HG03039 (cell line): Measurements from ENCODE around the gene PTPRA.
"Not testable (repeated sequence)": the region's sequence is repeated elsewhere in the genome, so short reads cannot be mapped to it uniquely, and the experiment has no call there.

ENCODE experiments used
- ATAC-seq: cut with Tn5 transposase; IDR thresholded peaks from one replicate; pipeline ENCODE4 v1.9.1; 2021; ENCODE audit warnings: mild to moderate bottlenecking, moderate library complexity; ENCODE audit not compliant: unreplicated experiment

The PTPRA gene

GRCh38 chr20:3040086-3040485 is 166.8 kb downstream of the PTPRA start:
- no peak for ATAC-seq

GRCh38 chr20:3041854-3042409 is 168.7 kb downstream of the PTPRA start:
- no peak for ATAC-seq

- ATAC-seq: no peak
Observed at GRCh38 chr20:3042625-3043024, 169.3 kb downstream of the PTPRA start.

GRCh38 chr20:3043322-3043721 is 170.0 kb downstream of the PTPRA start, which contains the start of gene GNRH2:
TSS of gene GNRH2 (plus strand) at chr20:3043622. CDS start at chr20:3044415, 793 bp downstream.
- no peak for ATAC-seq

GRCh38 chr20:3044336-3044965 is 171.2 kb downstream of the PTPRA start:
- no peak for ATAC-seq

- peak; percentile 39 for ATAC-seq
Observed at GRCh38 chr20:3045042-3045815, 171.9 kb downstream of the PTPRA start.

- ATAC-seq: peak; percentile 88
Observed at GRCh38 chr20:3045816-3046676, 172.8 kb downstream of the PTPRA start, which contains the start of gene MRPS26. TSS of gene MRPS26 (plus strand) at chr20:3046052. CDS start at chr20:3046069, 17 bp downstream.

GRCh38 chr20:3046677-3047462 is 173.6 kb downstream of the PTPRA start:
- no peak for ATAC-seq

GRCh38 chr20:3047486-3048419 is 174.5 kb downstream of the PTPRA start:
- ATAC-seq: no peak

GRCh38 chr20:3051385-3052019 is 178.2 kb downstream of the PTPRA start:
- ATAC-seq: no peak

GRCh38 chr20:3059489-3059888 is 186.2 kb downstream of the PTPRA start:
- no peak for ATAC-seq

- not testable (repeated sequence) for ATAC-seq
Observed at GRCh38 chr20:3064119-3064518, 190.8 kb downstream of the PTPRA start.

- no peak for ATAC-seq
Observed at GRCh38 chr20:3067139-3068014, 194.1 kb downstream of the PTPRA start.

GRCh38 chr20:3068075-3068474 is 194.8 kb downstream of the PTPRA start:
- no peak for ATAC-seq

- no peak for ATAC-seq
Observed at GRCh38 chr20:3068986-3069900, 196.0 kb downstream of the PTPRA start.

- no peak for ATAC-seq
Observed at GRCh38 chr20:3070725-3071124, 197.4 kb downstream of the PTPRA start.

GRCh38 chr20:3071266-3071609 is 198.0 kb downstream of the PTPRA start:
- ATAC-seq: no peak
